HepG2 (cell line): ENCODE measurements around the gene NFAT5. TPM values are rescaled to one million over a fixed set of nuclear protein-coding genes. Genes with fewer than 3 reads are reported as not detected.

Source experiments
- BRD4 ChIP-seq: sonication (generic); formaldehyde crosslinking; IDR thresholded peaks from 2 replicates; pipeline ENCODE4 v1.4.0; 2020; ENCODE audit warnings: missing genetic modification reagents
- FOXC1 ChIP-seq: sonication (generic); formaldehyde crosslinking; IDR thresholded peaks from 2 replicates; pipeline ENCODE4 v1.8.0; 2022; ENCODE audit warnings: mild to moderate bottlenecking, missing genetic modification reagents, borderline replicate concordance
- IRF2 ChIP-seq: IDR thresholded peaks from 2 replicates; pipeline ENCODE4 v1.6.1; 2018; ENCODE audit warnings: missing genetic modification reagents, missing compliant biosample characterization
- KDM1A ChIP-seq: IDR thresholded peaks from 2 replicates; pipeline ENCODE4 v1.6.1; 2016; ENCODE audit warnings: missing compliant biosample characterization
- KDM6A ChIP-seq: IDR thresholded peaks from 2 replicates; pipeline ENCODE4 v1.6.1; 2016; ENCODE audit warnings: low read depth
- MAZ ChIP-seq, 2 experiments: sonication (generic) in 1 of 2; formaldehyde crosslinking in 1 of 2; IDR thresholded peaks; 2 replicates each; pipeline versions ENCODE4 v1.5.0 to v1.6.1; 2012 to 2020; ENCODE audit warnings: low read depth in 2 of 2, mild to moderate bottlenecking in 2 of 2, borderline replicate concordance in 1 of 2, improper control_type of control experiment in 1 of 2, low read length in 1 of 2, missing genetic modification reagents in 1 of 2, moderate library complexity in 1 of 2
- RELA ChIP-seq: sonication (generic); formaldehyde crosslinking; IDR thresholded peaks from 2 replicates; pipeline ENCODE4 v1.4.0; 2020; ENCODE audit warnings: missing genetic modification reagents
- REXO4 ChIP-seq: sonication (generic); formaldehyde crosslinking; IDR thresholded peaks from 2 replicates; pipeline ENCODE4 v1.8.0; 2022; ENCODE audit warnings: missing genetic modification reagents, mild to moderate bottlenecking, borderline replicate concordance
- TRIM24 ChIP-seq: sonication (generic); formaldehyde crosslinking; IDR thresholded peaks from 2 replicates; pipeline ENCODE4 v1.8.0; 2022; ENCODE audit warnings: mild to moderate bottlenecking, missing genetic modification reagents
- ZBTB3 ChIP-seq: sonication (generic); formaldehyde crosslinking; IDR thresholded peaks from 2 replicates; pipeline ENCODE4 v1.4.0; 2020; ENCODE audit warnings: low read depth, mild to moderate bottlenecking, moderate library complexity, missing genetic modification reagents, borderline replicate concordance
- ZNF205 ChIP-seq: IDR thresholded peaks from 2 replicates; pipeline ENCODE4 v1.6.1; 2018; ENCODE audit warnings: missing biosample characterization, missing genetic modification reagents
- ZNF382 ChIP-seq: sonication (generic); formaldehyde crosslinking; IDR thresholded peaks from 2 replicates; pipeline ENCODE4 v1.5.0; 2020; ENCODE audit warnings: missing genetic modification reagents, mild to moderate bottlenecking, borderline replicate concordance
- ZNF563 ChIP-seq: sonication (generic); formaldehyde crosslinking; IDR thresholded peaks from 2 replicates; pipeline ENCODE4 v1.8.0; 2022; ENCODE audit warnings: mild to moderate bottlenecking, moderate library complexity, missing genetic modification reagents
- ZNF792 ChIP-seq: IDR thresholded peaks from 2 replicates; pipeline ENCODE4 v1.6.1; 2016
- polyA plus RNA-seq, 8 experiments: library from polyadenylated mRNA; depleted of rRNA in 3 of 8; stranded (reverse) in 7 of 8; unstranded in 1 of 8; fragments of >200 nt; fragmentation: Illumina TruSeq in 4 of 8; extraction: Trizol in 4 of 8; gene quantifications; 2 replicates each; pipeline versions ENCODE4 v1.2.1 to v1.2.3, GENCODE V29; 2011 to 2016; ENCODE audit warnings: low read depth in 4 of 8, missing spikeins in 1 of 8, mixed read lengths in 1 of 8; ENCODE audit not compliant: insufficient read depth in 1 of 8
- total RNA-seq, 5 experiments: library from RNA; depleted of rRNA; stranded (reverse); fragments of >200 nt; fragmentation: Illumina TruSeq; extraction: Trizol; gene quantifications; 2 replicates each; pipeline ENCODE4 v1.2.3, GENCODE V29; 2016; ENCODE audit warnings: low read depth in 1 of 5
- TF ChIP-seq, protein P1 (sequence below): sonication (generic); formaldehyde crosslinking; IDR thresholded peaks from 2 replicates; pipeline ENCODE4 v1.4.0; 2020; ENCODE audit warnings: missing genetic modification reagents
- TF ChIP-seq, protein P2 (sequence below): sonication (generic); formaldehyde crosslinking; IDR thresholded peaks from 2 replicates; pipeline ENCODE4 v1.9.0; 2021; ENCODE audit warnings: missing genetic modification reagents, borderline replicate concordance
- TF ChIP-seq, protein P3 (sequence below): sonication (generic); formaldehyde crosslinking; IDR thresholded peaks from 2 replicates; pipeline ENCODE4 v1.5.1; 2020; ENCODE audit warnings: missing genetic modification reagents, mild to moderate bottlenecking, borderline replicate concordance
- TF ChIP-seq, protein P4 (sequence below): sonication (generic); formaldehyde crosslinking; IDR thresholded peaks from 2 replicates; pipeline ENCODE4 v1.8.0; 2022; ENCODE audit warnings: mild to moderate bottlenecking, missing genetic modification reagents, borderline replicate concordance
- TF ChIP-seq, protein P5 (sequence below): IDR thresholded peaks from 2 replicates; pipeline ENCODE4 v1.6.1; 2016; ENCODE audit warnings: control low read depth
- TF ChIP-seq, protein P6 (sequence below): IDR thresholded peaks from 2 replicates; pipeline ENCODE4 v1.6.1; 2016; ENCODE audit warnings: missing compliant biosample characterization, missing genetic modification reagents, borderline replicate concordance

NFAT5 gene
- total and polyA plus RNA-seq, 2 of the 13 experiments (the other 11 are each of a cell fraction or from before 2014, with no cell fraction given): 20.5 to 54.3 TPM

DNA sequence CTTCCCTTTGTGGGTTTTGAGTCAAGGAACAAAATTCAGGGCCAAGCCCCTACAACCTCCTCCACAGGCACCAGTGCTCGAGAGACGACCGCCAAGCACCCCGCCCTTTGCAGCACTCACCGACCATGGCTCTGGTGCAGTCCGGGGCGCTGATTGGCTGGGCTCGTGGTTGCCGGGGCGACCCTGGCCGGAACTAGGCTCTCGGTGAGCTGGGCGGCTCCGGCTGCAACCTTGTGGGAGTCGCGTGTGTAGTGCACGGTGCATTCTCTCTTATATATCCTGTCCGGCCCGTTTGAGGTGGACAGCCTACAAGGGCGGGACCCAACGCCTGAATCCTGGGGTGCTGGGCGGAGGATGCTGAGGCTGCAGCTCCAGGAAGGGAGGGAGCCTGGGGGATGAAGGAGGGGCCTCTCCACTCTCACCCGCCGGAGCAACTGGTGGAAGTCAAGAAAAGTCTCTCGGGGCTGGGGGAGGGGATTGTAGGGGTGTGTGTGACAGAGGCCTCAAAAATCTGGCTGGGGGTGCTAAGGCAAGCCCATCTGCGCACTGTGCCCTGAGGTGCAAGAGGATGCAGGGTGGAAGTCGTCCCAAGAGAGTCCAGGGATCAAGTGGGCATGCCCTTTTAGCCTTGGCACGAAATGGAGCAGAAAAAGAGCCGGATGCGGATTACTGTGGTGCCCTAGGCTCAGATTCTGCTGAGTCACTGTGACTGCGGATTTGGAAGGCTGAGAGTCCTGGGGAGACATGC is 160.7 kb downstream of the NFAT5 start, which contains the start of gene NQO1 (continued):
- TF ChIP-seq, protein P1, sequence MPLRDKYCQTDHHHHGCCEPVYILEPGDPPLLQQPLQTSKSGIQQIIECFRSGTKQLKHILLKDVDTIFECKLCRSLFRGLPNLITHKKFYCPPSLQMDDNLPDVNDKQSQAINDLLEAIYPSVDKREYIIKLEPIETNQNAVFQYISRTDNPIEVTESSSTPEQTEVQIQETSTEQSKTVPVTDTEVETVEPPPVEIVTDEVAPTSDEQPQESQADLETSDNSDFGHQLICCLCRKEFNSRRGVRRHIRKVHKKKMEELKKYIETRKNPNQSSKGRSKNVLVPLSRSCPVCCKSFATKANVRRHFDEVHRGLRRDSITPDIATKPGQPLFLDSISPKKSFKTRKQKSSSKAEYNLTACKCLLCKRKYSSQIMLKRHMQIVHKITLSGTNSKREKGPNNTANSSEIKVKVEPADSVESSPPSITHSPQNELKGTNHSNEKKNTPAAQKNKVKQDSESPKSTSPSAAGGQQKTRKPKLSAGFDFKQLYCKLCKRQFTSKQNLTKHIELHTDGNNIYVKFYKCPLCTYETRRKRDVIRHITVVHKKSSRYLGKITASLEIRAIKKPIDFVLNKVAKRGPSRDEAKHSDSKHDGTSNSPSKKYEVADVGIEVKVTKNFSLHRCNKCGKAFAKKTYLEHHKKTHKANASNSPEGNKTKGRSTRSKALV (CRISPR knock-in tag): 0 out of 2 replicates have a peak, but pooled peaks have one; percentile 61
- TF ChIP-seq BRD4 (CRISPR knock-in tag) (no peak), ZNF563 (peak; percentile 83), KDM6A (no peak), ZNF205 (peak; percentile 29; the same call in 1 of the 2 replicates), KDM1A (CRISPR knock-in tag) (0 out of 2 replicates have a peak, but pooled peaks have one; percentile 38), IRF2 (no peak), ZNF792 (CRISPR knock-in tag) (no peak), ZBTB3 (CRISPR knock-in tag) (no peak), REXO4 (no peak), RELA (no peak), FOXC1 (CRISPR knock-in tag) (peak; percentile 37; the same call in 1 of the 2 replicates), MAZ (IDR thresholded peaks at IDR 0.05; ENCODE audit: borderline replicate concordance, low read depth, low read length) (no peak), MAZ (CRISPR knock-in tag; IDR thresholded peaks at IDR 0.05; ENCODE audit: low read depth) (peak; percentile 40; the same call in 1 of the 2 replicates), ZNF382 (CRISPR knock-in tag) (no peak), TRIM24 (CRISPR knock-in tag) (no peak)
- TF ChIP-seq, protein P2, sequence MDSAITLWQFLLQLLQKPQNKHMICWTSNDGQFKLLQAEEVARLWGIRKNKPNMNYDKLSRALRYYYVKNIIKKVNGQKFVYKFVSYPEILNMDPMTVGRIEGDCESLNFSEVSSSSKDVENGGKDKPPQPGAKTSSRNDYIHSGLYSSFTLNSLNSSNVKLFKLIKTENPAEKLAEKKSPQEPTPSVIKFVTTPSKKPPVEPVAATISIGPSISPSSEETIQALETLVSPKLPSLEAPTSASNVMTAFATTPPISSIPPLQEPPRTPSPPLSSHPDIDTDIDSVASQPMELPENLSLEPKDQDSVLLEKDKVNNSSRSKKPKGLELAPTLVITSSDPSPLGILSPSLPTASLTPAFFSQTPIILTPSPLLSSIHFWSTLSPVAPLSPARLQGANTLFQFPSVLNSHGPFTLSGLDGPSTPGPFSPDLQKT (CRISPR knock-in tag): no peak
- TF ChIP-seq, protein P3, sequence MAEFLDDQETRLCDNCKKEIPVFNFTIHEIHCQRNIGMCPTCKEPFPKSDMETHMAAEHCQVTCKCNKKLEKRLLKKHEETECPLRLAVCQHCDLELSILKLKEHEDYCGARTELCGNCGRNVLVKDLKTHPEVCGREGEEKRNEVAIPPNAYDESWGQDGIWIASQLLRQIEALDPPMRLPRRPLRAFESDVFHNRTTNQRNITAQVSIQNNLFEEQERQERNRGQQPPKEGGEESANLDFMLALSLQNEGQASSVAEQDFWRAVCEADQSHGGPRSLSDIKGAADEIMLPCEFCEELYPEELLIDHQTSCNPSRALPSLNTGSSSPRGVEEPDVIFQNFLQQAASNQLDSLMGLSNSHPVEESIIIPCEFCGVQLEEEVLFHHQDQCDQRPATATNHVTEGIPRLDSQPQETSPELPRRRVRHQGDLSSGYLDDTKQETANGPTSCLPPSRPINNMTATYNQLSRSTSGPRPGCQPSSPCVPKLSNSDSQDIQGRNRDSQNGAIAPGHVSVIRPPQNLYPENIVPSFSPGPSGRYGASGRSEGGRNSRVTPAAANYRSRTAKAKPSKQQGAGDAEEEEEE (CRISPR knock-in tag): no peak
- TF ChIP-seq, protein P4, sequence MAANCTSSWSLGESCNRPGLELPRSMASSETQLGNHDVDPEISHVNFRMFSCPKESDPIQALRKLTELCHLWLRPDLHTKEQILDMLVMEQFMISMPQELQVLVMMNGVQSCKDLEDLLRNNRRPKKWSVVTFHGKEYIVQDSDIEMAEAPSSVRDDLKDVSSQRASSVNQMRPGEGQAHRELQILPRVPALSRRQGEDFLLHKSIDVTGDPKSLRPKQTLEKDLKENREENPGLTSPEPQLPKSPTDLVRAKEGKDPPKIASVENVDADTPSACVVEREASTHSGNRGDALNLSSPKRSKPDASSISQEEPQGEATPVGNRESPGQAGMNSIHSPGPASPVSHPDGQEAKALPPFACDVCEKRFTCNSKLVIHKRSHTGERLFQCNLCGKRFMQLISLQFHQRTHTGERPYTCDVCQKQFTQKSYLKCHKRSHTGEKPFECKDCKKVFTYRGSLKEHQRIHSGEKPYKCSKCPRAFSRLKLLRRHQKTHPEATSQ (CRISPR knock-in tag): peak; percentile 28; the same call in 1 of the 2 replicates
- TF ChIP-seq, protein P5, sequence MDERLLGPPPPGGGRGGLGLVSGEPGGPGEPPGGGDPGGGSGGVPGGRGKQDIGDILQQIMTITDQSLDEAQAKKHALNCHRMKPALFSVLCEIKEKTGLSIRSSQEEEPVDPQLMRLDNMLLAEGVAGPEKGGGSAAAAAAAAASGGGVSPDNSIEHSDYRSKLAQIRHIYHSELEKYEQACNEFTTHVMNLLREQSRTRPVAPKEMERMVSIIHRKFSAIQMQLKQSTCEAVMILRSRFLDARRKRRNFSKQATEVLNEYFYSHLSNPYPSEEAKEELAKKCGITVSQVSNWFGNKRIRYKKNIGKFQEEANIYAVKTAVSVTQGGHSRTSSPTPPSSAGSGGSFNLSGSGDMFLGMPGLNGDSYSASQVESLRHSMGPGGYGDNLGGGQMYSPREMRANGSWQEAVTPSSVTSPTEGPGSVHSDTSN (CRISPR knock-in tag): no peak
- TF ChIP-seq, protein P6, sequence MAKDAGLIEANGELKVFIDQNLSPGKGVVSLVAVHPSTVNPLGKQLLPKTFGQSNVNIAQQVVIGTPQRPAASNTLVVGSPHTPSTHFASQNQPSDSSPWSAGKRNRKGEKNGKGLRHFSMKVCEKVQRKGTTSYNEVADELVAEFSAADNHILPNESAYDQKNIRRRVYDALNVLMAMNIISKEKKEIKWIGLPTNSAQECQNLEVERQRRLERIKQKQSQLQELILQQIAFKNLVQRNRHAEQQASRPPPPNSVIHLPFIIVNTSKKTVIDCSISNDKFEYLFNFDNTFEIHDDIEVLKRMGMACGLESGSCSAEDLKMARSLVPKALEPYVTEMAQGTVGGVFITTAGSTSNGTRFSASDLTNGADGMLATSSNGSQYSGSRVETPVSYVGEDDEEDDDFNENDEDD (CRISPR knock-in tag): peak; percentile 62
